GM23338 (cell line): ENCODE measurements around the gene PRSS2. TPM values are rescaled to one million over a fixed set of nuclear protein-coding genes. Genes with fewer than 3 reads are reported as not detected.

Source experiments
- ATAC-seq: fragments of 200-7000 bp; cut with Tn5 transposase; 3 replicates; pipeline ENCODE4 v1.9.1; 2020
- DNase-seq: peaks from one replicate; pipeline ENCODE4 v3.0.0-alpha.2; 2015; ENCODE audit warnings: low spot score
- H2AFZ ChIP-seq: fragments of 200-600 bp; sonication (generic); 2 replicates; pipeline ENCODE4 v1.8.0; 2016; ENCODE audit warnings: antibody characterized with exemption, mild to moderate bottlenecking, moderate library complexity
- H3F3A ChIP-seq: fragments of 200-600 bp; sonication (generic); replicated peaks from 2 replicates; pipeline ENCODE4 v1.8.0; 2017; ENCODE audit warnings: antibody characterized with exemption, mixed run types, low read depth
- H3K27ac ChIP-seq: fragments of 200-600 bp; sonication (generic); 2 replicates; pipeline ENCODE4 v1.6.1; 2016; ENCODE audit warnings: low read depth
- H3K27me3 ChIP-seq: fragments of 200-600 bp; sonication (generic); 2 replicates; pipeline ENCODE4 v1.8.0; 2016; ENCODE audit warnings: mild to moderate bottlenecking, mixed run types, moderate library complexity; ENCODE audit not compliant: insufficient read depth
- H3K36me3 ChIP-seq: fragments of 200-600 bp; sonication (generic); 2 replicates; pipeline ENCODE4 v1.8.0; 2016; ENCODE audit warnings: mild to moderate bottlenecking; ENCODE audit not compliant: insufficient read depth
- H3K4me1 ChIP-seq: fragments of 200-600 bp; sonication (generic); 2 replicates; pipeline ENCODE4 v1.8.0; 2016; ENCODE audit warnings: mild to moderate bottlenecking, moderate library complexity; ENCODE audit not compliant: insufficient read depth
- H3K4me2 ChIP-seq: fragments of 200-600 bp; sonication (generic); 2 replicates; pipeline ENCODE4 v1.7.1; 2017; ENCODE audit warnings: mixed run types
- H3K4me3 ChIP-seq: fragments of 200-600 bp; sonication (generic); 2 replicates; pipeline ENCODE4 v1.6.1; 2016; ENCODE audit warnings: mixed run types
- H3K79me2 ChIP-seq: fragments of 200-600 bp; sonication (generic); replicated peaks from 2 replicates; pipeline ENCODE4 v1.8.0; 2017; ENCODE audit warnings: mild to moderate bottlenecking; ENCODE audit not compliant: insufficient read depth
- H3K9me2 ChIP-seq: fragments of 200-600 bp; sonication (generic); 2 replicates; pipeline ENCODE4 v1.8.0; 2017; ENCODE audit not compliant: insufficient read depth
- H4K20me1 ChIP-seq: fragments of 200-600 bp; sonication (generic); replicated peaks from 2 replicates; pipeline ENCODE4 v1.8.0; 2017; ENCODE audit warnings: mild to moderate bottlenecking; ENCODE audit not compliant: insufficient read depth
- H3K27ac Mint-ChIP-seq: 2 replicates; pipeline ENCODE4 v1.8.0; 2020; ENCODE audit warnings: inconsistent platforms, mild to moderate bottlenecking, moderate library complexity, mixed read lengths
- H3K27me3 Mint-ChIP-seq: 3 replicates; pipeline ENCODE4 v1.8.0; 2022; ENCODE audit warnings: low read depth, mild to moderate bottlenecking, moderate library complexity, mixed read lengths, inconsistent platforms; ENCODE audit not compliant: insufficient read depth, poor library complexity
- H3K36me3 Mint-ChIP-seq: 3 replicates; pipeline ENCODE4 v1.8.0; 2021; ENCODE audit warnings: low read depth, mild to moderate bottlenecking, inconsistent platforms, moderate library complexity, mixed read lengths
- H3K4me1 Mint-ChIP-seq: 3 replicates; pipeline ENCODE4 v1.8.0; 2020; ENCODE audit warnings: mild to moderate bottlenecking, inconsistent platforms, mixed read lengths
- H3K4me3 Mint-ChIP-seq: 3 replicates; pipeline ENCODE4 v1.8.0; 2021; ENCODE audit warnings: moderate library complexity, mild to moderate bottlenecking, inconsistent platforms, mixed read lengths
- H3K9me3 Mint-ChIP-seq: 3 replicates; pipeline ENCODE4 v1.8.0; 2020; ENCODE audit warnings: moderate library complexity, mild to moderate bottlenecking, inconsistent platforms, mixed read lengths
- EZH2 ChIP-seq: fragments of 200-600 bp; sonication (generic); IDR thresholded peaks from one replicate; pipeline ENCODE4 v1.8.0; 2017; ENCODE audit warnings: antibody characterized with exemption, mild to moderate bottlenecking, low read depth; ENCODE audit not compliant: unreplicated experiment
- EZH2phosphoT487 ChIP-seq: fragments of 200-600 bp; sonication (generic); IDR thresholded peaks from one replicate; pipeline ENCODE4 v1.8.1; 2018; ENCODE audit warnings: antibody characterized with exemption; ENCODE audit not compliant: unreplicated experiment
- JUNB ChIP-seq: IDR thresholded peaks from one replicate; pipeline ENCODE4 v1.6.1; 2016; ENCODE audit warnings: antibody characterized with exemption; ENCODE audit not compliant: unreplicated experiment
- NANOG ChIP-seq: IDR thresholded peaks from 2 replicates; pipeline ENCODE4 v1.6.1; 2016; ENCODE audit warnings: antibody characterized with exemption, borderline replicate concordance
- POLR2AphosphoS5 ChIP-seq: IDR thresholded peaks from 2 replicates; pipeline ENCODE4 v1.6.1; 2016; ENCODE audit warnings: antibody characterized with exemption, low read depth
- STAT1 ChIP-seq: IDR thresholded peaks from one replicate; pipeline ENCODE4 v1.6.1; 2016; ENCODE audit warnings: antibody characterized with exemption; ENCODE audit not compliant: unreplicated experiment
- ZNF114 ChIP-seq: fragments of 250-450 bp; sonication (Bioruptor Pico); IDR thresholded peaks from 2 replicates; pipeline ENCODE4 v1.5.0; 2020; ENCODE audit warnings: mild to moderate bottlenecking, moderate library complexity
- ZNF331 ChIP-seq: fragments of 250-450 bp; sonication (Bioruptor Pico); IDR thresholded peaks from 2 replicates; pipeline ENCODE4 v1.5.0; 2020; ENCODE audit warnings: low read depth, mild to moderate bottlenecking, moderate library complexity
- polyA plus RNA-seq: library from polyadenylated mRNA; unstranded; fragments of >200 nt; fragmentation: Nextera tagmentation; extraction: Ambion mirVana; gene quantifications from 2 replicates; pipeline ENCODE4 v1.2.1, GENCODE V29; 2016
- total RNA-seq: library from RNA; depleted of rRNA; stranded (reverse); fragments of >200 nt; shearing (Covaris generic); gene quantifications from 2 replicates; pipeline ENCODE4 v1.2.3, GENCODE V29; 2014
- TF ChIP-seq, protein P1 (sequence below): IDR thresholded peaks from 2 replicates; pipeline ENCODE4 v1.6.1; 2016; ENCODE audit warnings: antibody characterized with exemption
- TF ChIP-seq, protein P2 (sequence below), 2 experiments: fragments of 200-600 bp in 1 of 2; sonication (generic) in 1 of 2; conservative IDR thresholded peaks; 2 replicates each; pipeline versions ENCODE4 v1.5.1 to v1.6.1; 2016 to 2017; ENCODE audit warnings: antibody characterized with exemption in 2 of 2, low read depth in 2 of 2, mild to moderate bottlenecking in 2 of 2, moderate library complexity in 1 of 2
- TF ChIP-seq, protein P3 (sequence below): fragments of 250-450 bp; sonication (Bioruptor Pico); IDR thresholded peaks from 2 replicates; pipeline ENCODE4 v1.5.0; 2020; ENCODE audit warnings: mild to moderate bottlenecking, moderate library complexity

PRSS2 gene
- total and polyA plus RNA-seq, 2 experiments from 2014 or later = not detected

DNA sequence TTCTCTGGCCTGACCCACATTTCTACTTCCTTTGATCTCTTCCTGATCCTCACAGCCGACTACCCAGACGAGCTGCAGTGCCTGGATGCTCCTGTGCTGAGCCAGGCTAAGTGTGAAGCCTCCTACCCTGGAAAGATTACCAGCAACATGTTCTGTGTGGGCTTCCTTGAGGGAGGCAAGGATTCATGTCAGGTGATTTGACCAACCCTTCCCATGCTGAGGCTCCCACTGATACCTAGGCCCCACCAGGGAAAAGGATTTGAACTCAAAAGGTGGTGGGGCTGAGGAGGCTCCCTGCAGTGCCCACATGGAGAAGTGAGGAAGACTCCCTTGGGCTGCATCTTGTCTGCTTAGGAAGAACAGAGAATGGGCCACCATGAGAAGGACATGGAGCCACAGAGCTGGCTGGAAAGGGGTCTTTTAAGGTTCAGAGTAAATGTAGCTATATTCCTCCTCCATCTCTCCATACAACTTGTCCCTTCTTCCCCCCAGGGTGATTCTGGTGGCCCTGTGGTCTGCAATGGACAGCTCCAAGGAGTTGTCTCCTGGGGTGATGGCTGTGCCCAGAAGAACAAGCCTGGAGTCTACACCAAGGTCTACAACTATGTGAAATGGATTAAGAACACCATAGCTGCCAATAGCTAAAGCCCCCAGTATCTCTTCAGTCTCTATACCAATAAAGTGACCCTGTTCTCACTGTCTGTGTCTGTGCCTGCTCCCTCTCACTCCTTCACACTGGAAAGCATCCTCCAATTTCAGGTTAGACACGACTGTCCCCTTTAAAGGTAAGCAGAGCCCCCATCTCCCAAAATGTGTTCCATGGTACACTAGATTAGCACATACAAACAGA is 18.2 kb upstream of the PRSS2 start:
- no peaks in the 10 kb centered on the region for H3F3A ChIP-seq
- no peaks in the 10 kb centered on the region for H3K4me1 ChIP-seq
- Mint-ChIP-seq H3K9me3 (no peaks in the 10 kb centered on the region), H3K36me3 (0 out of 3 replicates have a peak, but pooled peaks cover 2% of the 10 kb centered on the region), H3K27ac (no peak overlapping the region), H3K27me3 (peaks cover 13% of the 10 kb centered on the region), H3K4me3 (no peak overlapping the region), H3K4me1 (no peaks in the 10 kb centered on the region)
- no peaks in the 10 kb centered on the region for H3K79me2 ChIP-seq
- ATAC-seq = no peak
- TF ChIP-seq ZNF114 = no peak
- TF ChIP-seq, protein P1, sequence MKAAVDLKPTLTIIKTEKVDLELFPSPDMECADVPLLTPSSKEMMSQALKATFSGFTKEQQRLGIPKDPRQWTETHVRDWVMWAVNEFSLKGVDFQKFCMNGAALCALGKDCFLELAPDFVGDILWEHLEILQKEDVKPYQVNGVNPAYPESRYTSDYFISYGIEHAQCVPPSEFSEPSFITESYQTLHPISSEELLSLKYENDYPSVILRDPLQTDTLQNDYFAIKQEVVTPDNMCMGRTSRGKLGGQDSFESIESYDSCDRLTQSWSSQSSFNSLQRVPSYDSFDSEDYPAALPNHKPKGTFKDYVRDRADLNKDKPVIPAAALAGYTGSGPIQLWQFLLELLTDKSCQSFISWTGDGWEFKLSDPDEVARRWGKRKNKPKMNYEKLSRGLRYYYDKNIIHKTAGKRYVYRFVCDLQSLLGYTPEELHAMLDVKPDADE = no peak
- no peak for TF ChIP-seq EZH2phosphoT487
- no peak for TF ChIP-seq EZH2
- no peak overlapping the region for H3K4me2 ChIP-seq
- H3K27ac ChIP-seq = no peak overlapping the region
- no peaks in the 10 kb centered on the region for H3K27me3 ChIP-seq
- H3K36me3 ChIP-seq = no peaks in the 10 kb centered on the region
- no peaks in the 10 kb centered on the region for H3K9me2 ChIP-seq
- no peaks in the 10 kb centered on the region for H4K20me1 ChIP-seq
- H2AFZ ChIP-seq = no peak overlapping the region
- no peak for DNase-seq
- no peak overlapping the region for H3K4me3 ChIP-seq

DNA sequence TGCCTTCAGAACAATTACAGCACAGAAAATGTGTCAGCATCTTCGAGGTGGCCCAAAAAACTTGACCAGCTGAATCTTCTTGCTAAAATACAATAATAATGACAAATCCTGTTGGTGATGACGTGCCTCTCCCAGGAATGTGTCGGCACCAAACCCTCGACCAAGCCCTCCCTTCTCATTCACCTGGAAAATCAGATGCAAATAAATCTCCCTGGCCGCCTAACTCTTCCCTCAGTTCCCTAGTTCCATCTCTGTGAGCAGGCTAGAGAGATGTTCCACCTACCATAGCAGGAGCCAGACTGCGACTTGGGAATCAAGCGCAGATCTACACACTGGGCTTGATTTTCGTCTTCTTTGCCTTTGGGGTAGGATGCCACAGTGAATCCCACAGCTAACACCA is 17.4 kb upstream of the PRSS2 start:
- Histone ChIP-seq H3K4me2 (no peak overlapping the region), H3K4me1 (no peaks in the 10 kb centered on the region), H4K20me1 (no peaks in the 10 kb centered on the region), H3K79me2 (no peaks in the 10 kb centered on the region), H3K27me3 (no peaks in the 10 kb centered on the region), H3F3A (no peaks in the 10 kb centered on the region), H3K27ac (no peak overlapping the region), H3K9me2 (no peaks in the 10 kb centered on the region), H3K36me3 (no peaks in the 10 kb centered on the region), H2AFZ (no peak overlapping the region), H3K4me3 (no peak overlapping the region)
- peaks cover 10% of the 10 kb centered on the region for H3K27me3 Mint-ChIP-seq
- TF ChIP-seq EZH2 (no peak), STAT1 (no peak), POLR2AphosphoS5 (no peak), ZNF331 (CRISPR knock-in tag) (no peak), JUNB (no peak), NANOG (no peak)
- TF ChIP-seq, protein P2, sequence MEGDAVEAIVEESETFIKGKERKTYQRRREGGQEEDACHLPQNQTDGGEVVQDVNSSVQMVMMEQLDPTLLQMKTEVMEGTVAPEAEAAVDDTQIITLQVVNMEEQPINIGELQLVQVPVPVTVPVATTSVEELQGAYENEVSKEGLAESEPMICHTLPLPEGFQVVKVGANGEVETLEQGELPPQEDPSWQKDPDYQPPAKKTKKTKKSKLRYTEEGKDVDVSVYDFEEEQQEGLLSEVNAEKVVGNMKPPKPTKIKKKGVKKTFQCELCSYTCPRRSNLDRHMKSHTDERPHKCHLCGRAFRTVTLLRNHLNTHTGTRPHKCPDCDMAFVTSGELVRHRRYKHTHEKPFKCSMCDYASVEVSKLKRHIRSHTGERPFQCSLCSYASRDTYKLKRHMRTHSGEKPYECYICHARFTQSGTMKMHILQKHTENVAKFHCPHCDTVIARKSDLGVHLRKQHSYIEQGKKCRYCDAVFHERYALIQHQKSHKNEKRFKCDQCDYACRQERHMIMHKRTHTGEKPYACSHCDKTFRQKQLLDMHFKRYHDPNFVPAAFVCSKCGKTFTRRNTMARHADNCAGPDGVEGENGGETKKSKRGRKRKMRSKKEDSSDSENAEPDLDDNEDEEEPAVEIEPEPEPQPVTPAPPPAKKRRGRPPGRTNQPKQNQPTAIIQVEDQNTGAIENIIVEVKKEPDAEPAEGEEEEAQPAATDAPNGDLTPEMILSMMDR (conservative IDR thresholded peaks at IDR 0.05; ENCODE audit: low read depth in 2 of 2) = no peak
- TF ChIP-seq, protein P3, sequence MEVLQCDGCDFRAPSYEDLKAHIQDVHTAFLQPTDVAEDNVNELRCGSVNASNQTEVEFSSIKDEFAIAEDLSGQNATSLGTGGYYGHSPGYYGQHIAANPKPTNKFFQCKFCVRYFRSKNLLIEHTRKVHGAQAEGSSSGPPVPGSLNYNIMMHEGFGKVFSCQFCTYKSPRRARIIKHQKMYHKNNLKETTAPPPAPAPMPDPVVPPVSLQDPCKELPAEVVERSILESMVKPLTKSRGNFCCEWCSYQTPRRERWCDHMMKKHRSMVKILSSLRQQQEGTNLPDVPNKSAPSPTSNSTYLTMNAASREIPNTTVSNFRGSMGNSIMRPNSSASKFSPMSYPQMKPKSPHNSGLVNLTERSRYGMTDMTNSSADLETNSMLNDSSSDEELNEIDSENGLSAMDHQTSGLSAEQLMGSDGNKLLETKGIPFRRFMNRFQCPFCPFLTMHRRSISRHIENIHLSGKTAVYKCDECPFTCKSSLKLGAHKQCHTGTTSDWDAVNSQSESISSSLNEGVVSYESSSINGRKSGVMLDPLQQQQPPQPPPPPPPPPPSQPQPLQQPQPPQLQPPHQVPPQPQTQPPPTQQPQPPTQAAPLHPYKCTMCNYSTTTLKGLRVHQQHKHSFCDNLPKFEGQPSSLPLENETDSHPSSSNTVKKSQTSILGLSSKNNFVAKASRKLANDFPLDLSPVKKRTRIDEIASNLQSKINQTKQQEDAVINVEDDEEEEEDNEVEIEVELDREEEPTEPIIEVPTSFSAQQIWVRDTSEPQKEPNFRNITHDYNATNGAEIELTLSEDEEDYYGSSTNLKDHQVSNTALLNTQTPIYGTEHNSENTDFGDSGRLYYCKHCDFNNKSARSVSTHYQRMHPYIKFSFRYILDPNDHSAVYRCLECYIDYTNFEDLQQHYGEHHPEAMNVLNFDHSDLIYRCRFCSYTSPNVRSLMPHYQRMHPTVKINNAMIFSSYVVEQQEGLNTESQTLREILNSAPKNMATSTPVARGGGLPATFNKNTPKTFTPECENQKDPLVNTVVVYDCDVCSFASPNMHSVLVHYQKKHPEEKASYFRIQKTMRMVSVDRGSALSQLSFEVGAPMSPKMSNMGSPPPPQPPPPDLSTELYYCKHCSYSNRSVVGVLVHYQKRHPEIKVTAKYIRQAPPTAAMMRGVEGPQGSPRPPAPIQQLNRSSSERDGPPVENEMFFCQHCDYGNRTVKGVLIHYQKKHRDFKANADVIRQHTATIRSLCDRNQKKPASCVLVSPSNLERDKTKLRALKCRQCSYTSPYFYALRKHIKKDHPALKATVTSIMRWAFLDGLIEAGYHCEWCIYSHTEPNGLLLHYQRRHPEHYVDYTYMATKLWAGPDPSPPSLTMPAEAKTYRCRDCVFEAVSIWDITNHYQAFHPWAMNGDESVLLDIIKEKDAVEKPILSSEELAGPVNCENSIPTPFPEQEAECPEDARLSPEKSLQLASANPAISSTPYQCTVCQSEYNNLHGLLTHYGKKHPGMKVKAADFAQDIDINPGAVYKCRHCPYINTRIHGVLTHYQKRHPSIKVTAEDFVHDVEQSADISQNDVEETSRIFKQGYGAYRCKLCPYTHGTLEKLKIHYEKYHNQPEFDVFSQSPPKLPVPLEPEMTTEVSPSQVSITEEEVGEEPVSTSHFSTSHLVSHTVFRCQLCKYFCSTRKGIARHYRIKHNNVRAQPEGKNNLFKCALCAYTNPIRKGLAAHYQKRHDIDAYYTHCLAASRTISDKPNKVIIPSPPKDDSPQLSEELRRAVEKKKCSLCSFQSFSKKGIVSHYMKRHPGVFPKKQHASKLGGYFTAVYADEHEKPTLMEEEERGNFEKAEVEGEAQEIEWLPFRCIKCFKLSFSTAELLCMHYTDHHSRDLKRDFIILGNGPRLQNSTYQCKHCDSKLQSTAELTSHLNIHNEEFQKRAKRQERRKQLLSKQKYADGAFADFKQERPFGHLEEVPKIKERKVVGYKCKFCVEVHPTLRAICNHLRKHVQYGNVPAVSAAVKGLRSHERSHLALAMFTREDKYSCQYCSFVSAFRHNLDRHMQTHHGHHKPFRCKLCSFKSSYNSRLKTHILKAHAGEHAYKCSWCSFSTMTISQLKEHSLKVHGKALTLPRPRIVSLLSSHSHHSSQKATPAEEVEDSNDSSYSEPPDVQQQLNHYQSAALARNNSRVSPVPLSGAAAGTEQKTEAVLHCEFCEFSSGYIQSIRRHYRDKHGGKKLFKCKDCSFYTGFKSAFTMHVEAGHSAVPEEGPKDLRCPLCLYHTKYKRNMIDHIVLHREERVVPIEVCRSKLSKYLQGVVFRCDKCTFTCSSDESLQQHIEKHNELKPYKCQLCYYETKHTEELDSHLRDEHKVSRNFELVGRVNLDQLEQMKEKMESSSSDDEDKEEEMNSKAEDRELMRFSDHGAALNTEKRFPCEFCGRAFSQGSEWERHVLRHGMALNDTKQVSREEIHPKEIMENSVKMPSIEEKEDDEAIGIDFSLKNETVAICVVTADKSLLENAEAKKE = no peak
- H3K4me3 Mint-ChIP-seq = no peak overlapping the region
- no peaks in the 10 kb centered on the region for H3K9me3 Mint-ChIP-seq
- ATAC-seq (no peak), DNase-seq (no peak)
- no peaks in the 10 kb centered on the region for H3K4me1 Mint-ChIP-seq
- H3K36me3 Mint-ChIP-seq = 0 out of 3 replicates have a peak, but pooled peaks cover 2% of the 10 kb centered on the region
- H3K27ac Mint-ChIP-seq = no peak overlapping the region
